Measurements from ENCODE around the gene PLXDC1.

DNA sequence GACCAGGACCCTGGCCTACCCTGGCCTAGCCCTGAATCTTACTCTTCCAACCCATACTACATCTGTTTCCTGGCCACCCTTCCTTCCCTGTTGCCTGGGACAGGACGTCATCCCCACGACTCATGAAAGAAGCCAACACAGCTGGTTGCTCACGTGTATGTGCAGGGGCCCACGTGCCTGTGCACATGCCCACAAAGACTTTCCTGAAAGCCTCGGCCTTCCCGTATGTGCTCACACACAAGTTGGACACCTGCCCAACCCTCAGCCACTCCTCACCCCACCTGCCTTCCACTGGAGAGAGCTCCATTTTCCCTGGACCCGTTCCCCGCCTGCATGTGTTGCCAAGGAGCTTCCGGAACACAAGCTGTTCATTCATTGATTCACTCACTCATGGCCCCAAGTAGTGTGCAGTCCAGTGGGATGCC, 7.0 kb downstream of the PLXDC1 start:
- TF ChIP-seq POLR2A (IDR thresholded peaks at IDR 0.05; ENCODE audit: low read length) (no peak), GATA1 (IDR thresholded peaks at IDR 0.05; ENCODE audit: low read depth, low read length) (no peak)

Measured in erythroblast (primary cell).